ENCODE results near the gene VEPH1.

Gene VEPH1

GRCh38 chr3:157533298-157534070 is 30.3 kb upstream of the VEPH1 start:
- no peaks in the 10 kb centered on the region for H3K36me3 ChIP-seq (replicated peaks)
- H3K4me3 ChIP-seq (ENCODE audit: low read depth, low read length) = peak overlapping the region; percentile 50
- TF ChIP-seq CTCF (IDR thresholded peaks at IDR 0.05; ENCODE audit: low read depth, low read length, missing control alignments) = no peak
- H3K27ac ChIP-seq = peak overlapping the region; percentile 68
- peak; percentile 84 for DNase-seq
- in situ Hi-C loops (cut with HindIII; ENCODE audit: low pct_ligation_motif_present, low sequenced_read_pairs) = no loop called here
- H3K27me3 ChIP-seq (replicated peaks) = no peaks in the 10 kb centered on the region

GRCh38 chr3:157532529-157533297 is 29.5 kb upstream of the VEPH1 start:
- Histone ChIP-seq H3K27ac (peak overlapping the region; percentile 68), H3K4me3 (ENCODE audit: low read depth, low read length) (peak overlapping the region; percentile 50), H3K27me3 (replicated peaks) (no peaks in the 10 kb centered on the region), H3K36me3 (replicated peaks) (no peaks in the 10 kb centered on the region)
- in situ Hi-C loops (cut with HindIII; ENCODE audit: low pct_ligation_motif_present, low sequenced_read_pairs) = no loop called here
- peak; percentile 75 for TF ChIP-seq CTCF (IDR thresholded peaks at IDR 0.05; ENCODE audit: low read depth, low read length, missing control alignments)
- peak; percentile 71 for DNase-seq

- Histone ChIP-seq H3K36me3 (replicated peaks) (no peaks in the 10 kb centered on the region), H3K4me3 (ENCODE audit: low read depth, low read length) (peak overlapping the region; percentile 39), H3K27me3 (replicated peaks) (no peaks in the 10 kb centered on the region), H3K27ac (peak overlapping the region; percentile 68)
- in situ Hi-C loops (cut with HindIII; ENCODE audit: low pct_ligation_motif_present, low sequenced_read_pairs) = no loop called here
- no peak for TF ChIP-seq CTCF (IDR thresholded peaks at IDR 0.05; ENCODE audit: low read depth, low read length, missing control alignments)
- no peak for DNase-seq
Observed at GRCh38 chr3:157531771-157532170, 28.6 kb upstream of the VEPH1 start.

GRCh38 chr3:157531301-157531660 is 28.1 kb upstream of the VEPH1 start:
- in situ Hi-C loops (cut with HindIII; ENCODE audit: low pct_ligation_motif_present, low sequenced_read_pairs) = no loop called here
- no peak for DNase-seq
- Histone ChIP-seq H3K4me3 (ENCODE audit: low read depth, low read length) (peak overlapping the region; percentile 12), H3K27ac (peak overlapping the region; percentile 68), H3K27me3 (replicated peaks) (no peaks in the 10 kb centered on the region), H3K36me3 (replicated peaks) (no peaks in the 10 kb centered on the region)
- no peak for TF ChIP-seq CTCF (IDR thresholded peaks at IDR 0.05; ENCODE audit: low read depth, low read length, missing control alignments)

GRCh38 chr3:157530637-157531300 is 27.6 kb upstream of the VEPH1 start:
- Histone ChIP-seq H3K27ac (peak overlapping the region; percentile 68), H3K27me3 (replicated peaks) (no peaks in the 10 kb centered on the region), H3K4me3 (ENCODE audit: low read depth, low read length) (no peak overlapping the region), H3K36me3 (replicated peaks) (no peaks in the 10 kb centered on the region)
- no peak for TF ChIP-seq CTCF (IDR thresholded peaks at IDR 0.05; ENCODE audit: low read depth, low read length, missing control alignments)
- peak; percentile 36 for DNase-seq
- in situ Hi-C loops (cut with HindIII; ENCODE audit: low pct_ligation_motif_present, low sequenced_read_pairs) = no loop called here

Measured in brain microvascular endothelial cell (primary cell).